Dendritic cell treated with granulocyte-macrophage colony-stimulating factor and Interleukin-4, amounts not matched to agents 40 ng/mL and 50 ng/mL, for 4 days (primary cell): Measurements from ENCODE around the gene ANKRD12.

Experiments used
- H3K27ac Mint-ChIP-seq: one replicate; pipeline ENCODE4 v1.8.0; 2022; ENCODE audit warnings: mild to moderate bottlenecking, mixed read lengths
- H3K27me3 Mint-ChIP-seq: one replicate; pipeline ENCODE4 v1.8.0; 2022; ENCODE audit warnings: mild to moderate bottlenecking, mixed read lengths
- H3K36me3 Mint-ChIP-seq: one replicate; pipeline ENCODE4 v1.8.0; 2022; ENCODE audit warnings: low read depth, mixed read lengths
- H3K4me1 Mint-ChIP-seq: one replicate; pipeline ENCODE4 v1.8.0; 2022; ENCODE audit warnings: low read depth, mixed read lengths
- H3K4me3 Mint-ChIP-seq: one replicate; pipeline ENCODE4 v1.8.0; 2022; ENCODE audit warnings: mild to moderate bottlenecking, moderate library complexity, mixed read lengths
- H3K9me3 Mint-ChIP-seq: one replicate; pipeline ENCODE4 v1.8.0; 2022; ENCODE audit warnings: mixed read lengths
- intact Hi-C: fragments of 100-400 bp; cut with micrococcal nuclease; formaldehyde crosslinking; loops from one replicate; pipeline ENCODE4 v1.15.0; 2022

The ANKRD12 gene

DNA sequence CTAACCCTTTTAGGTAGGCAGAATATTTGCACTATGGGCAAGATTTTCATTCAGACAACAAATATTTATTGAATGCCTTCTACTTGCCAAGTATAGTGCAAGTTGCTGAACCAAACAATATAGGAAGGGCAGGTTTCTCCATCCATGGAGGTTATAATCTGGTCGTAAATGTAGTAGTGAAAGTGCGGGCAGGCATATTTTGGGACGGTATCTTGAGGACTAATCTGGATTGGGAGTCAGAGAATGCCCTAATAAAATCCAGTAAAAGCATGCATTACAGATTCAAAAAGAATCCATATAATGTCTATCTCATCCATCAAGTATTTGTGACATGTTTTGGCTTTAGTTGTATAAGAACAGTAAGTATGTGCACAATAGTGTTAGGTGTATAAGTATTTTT lies 35.8 kb upstream of the ANKRD12 start:
- Mint-ChIP-seq H3K4me1 (peaks cover 29% of the 10 kb centered on the region), H3K27me3 (no peaks in the 10 kb centered on the region)
- intact Hi-C loops = loop anchor here (2.0 kb wide), 1 partner anchor 16 kb away; no protein-coding TSS in a partner anchor

DNA sequence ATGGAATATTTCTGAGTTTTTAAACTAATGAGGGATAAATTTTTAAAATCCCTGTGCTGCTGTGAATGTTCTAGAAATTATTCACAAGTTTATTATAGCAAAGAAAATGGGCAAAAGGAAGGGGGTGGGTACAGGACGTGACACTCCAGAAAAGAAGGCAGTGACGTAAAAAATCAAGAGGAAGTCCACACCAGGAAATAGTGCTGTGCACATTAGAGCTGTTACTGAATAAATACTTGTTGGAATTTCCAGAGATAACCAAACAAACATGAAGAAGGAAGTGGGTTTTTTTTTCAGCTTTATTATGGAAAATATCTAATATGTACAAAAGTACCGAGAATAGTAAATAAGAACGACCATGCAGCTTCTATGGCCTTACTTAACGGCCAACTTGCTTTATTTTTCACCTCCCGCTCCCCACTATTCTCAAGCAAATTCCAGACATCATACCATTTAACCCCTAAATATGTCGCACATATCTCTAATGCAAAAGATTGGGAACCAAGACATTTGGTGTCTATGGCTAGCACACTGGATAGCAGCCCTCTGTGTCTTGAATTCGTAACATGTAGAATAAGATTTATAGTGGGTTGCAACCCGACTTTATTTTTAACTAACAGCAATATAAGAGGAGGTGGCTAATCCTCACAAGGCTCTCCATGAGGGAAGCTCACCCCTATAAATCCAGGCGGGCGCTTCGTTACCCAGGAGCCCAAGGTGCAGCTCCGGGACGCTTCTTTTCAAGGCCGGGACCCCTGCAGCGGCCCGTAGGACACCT lies 34.7 kb upstream of the ANKRD12 start:
- intact Hi-C loops = loop anchor here (1.0 to 2.0 kb wide), 4 partner anchors 17 to 34 kb away; partner anchors contain the start of gene ANKRD12
- peak overlapping the region; percentile 94 for H3K27ac Mint-ChIP-seq
- H3K9me3 Mint-ChIP-seq = no peaks in the 10 kb centered on the region
- peaks cover 35% of the 10 kb centered on the region for H3K4me1 Mint-ChIP-seq
- H3K27me3 Mint-ChIP-seq = no peaks in the 10 kb centered on the region
- H3K4me3 Mint-ChIP-seq = peak overlapping the region; percentile 84
- H3K36me3 Mint-ChIP-seq = peaks cover 52% of the 10 kb centered on the region

More for the DNA sequence above, 35.8 kb upstream of the ANKRD12 start:
- peaks cover 41% of the 10 kb centered on the region for H3K36me3 Mint-ChIP-seq
- no peak overlapping the region for H3K4me3 Mint-ChIP-seq
- H3K27ac Mint-ChIP-seq = peak overlapping the region; percentile 94
- no peaks in the 10 kb centered on the region for H3K9me3 Mint-ChIP-seq

DNA sequence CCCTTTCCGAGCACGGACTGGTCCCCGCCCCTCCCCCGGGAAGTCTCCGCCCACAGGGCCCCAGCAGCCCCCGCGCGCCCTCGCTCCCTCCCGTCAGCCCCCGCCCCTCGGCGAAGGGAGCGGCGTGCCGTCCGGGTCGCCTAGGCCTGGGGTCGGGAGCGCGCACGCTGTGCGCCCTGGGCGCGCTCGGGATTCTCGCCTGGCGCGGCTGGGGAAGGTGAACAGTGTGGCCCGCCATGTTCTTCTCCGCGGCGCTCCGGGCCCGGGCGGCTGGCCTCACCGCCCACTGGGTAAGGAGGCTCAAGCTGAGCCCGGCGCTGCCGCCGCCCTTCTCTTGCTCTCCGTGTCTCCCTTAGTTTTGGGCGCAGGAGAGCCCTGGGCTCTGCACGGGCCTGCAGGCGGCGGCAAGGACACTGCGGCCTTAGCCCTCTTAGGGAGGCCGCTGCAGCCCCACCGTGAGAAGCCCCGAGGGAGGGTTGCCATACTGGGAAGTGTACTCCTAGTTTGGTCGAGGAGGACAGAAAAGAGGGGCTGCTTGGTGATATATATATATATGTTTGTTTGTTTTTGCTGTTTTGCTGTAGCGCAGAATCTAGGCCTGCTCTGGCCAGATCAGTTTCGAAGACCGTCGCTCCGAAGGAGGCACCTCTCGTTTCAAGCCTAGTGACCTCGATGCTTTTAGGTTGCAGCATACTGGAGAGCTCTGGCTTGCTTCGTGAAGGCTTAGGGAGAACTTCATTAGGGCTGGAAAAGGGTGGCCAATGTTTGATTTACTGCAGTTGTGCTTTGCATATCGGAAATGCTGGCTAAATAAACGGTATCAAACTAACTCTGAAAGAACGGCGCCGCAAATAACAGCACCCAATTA lies 33.8 kb upstream of the ANKRD12 start, which contains the start of gene NDUFV2:
Gene NDUFV2, plus strand, starts transcription at position 192 of the 868 bp plus-strand sequence. Its CDS starts 45 bp downstream, at position 237.
- Mint-ChIP-seq H3K36me3 (peaks cover 60% of the 10 kb centered on the region), H3K27me3 (no peaks in the 10 kb centered on the region)

GRCh38 chr18:9103376-9103873 lies 33.2 kb upstream of the ANKRD12 start:
- H3K4me3 Mint-ChIP-seq = peak overlapping the region; percentile 84
- peaks cover 39% of the 10 kb centered on the region for H3K4me1 Mint-ChIP-seq
- H3K36me3 Mint-ChIP-seq = peaks cover 62% of the 10 kb centered on the region
- H3K27ac Mint-ChIP-seq = peak overlapping the region; percentile 94
- intact Hi-C loops = loop anchor here (2.0 kb wide), 2 partner anchors 17 to 31 kb away; no protein-coding TSS in a partner anchor
- no peaks in the 10 kb centered on the region for H3K9me3 Mint-ChIP-seq
- no peaks in the 10 kb centered on the region for H3K27me3 Mint-ChIP-seq

More for the DNA sequence above, 33.8 kb upstream of the ANKRD12 start, which contains the start of gene NDUFV2:
- Mint-ChIP-seq H3K4me1 (peaks cover 37% of the 10 kb centered on the region), H3K4me3 (peak within 1 kb of the TSS; percentile 84), H3K9me3 (no peaks in the 10 kb centered on the region), H3K27ac (peak within 1 kb of the TSS; percentile 94)
- intact Hi-C loops = loop anchor here (1.0 to 2.0 kb wide), 3 partner anchors 18 to 34 kb away; partner anchors contain the start of gene ANKRD12

- Mint-ChIP-seq H3K4me1 (peaks cover 45% of the 10 kb centered on the region), H3K4me3 (peak overlapping the region; percentile 84), H3K27ac (peak overlapping the region; percentile 94), H3K9me3 (no peaks in the 10 kb centered on the region), H3K27me3 (no peaks in the 10 kb centered on the region), H3K36me3 (peaks cover 66% of the 10 kb centered on the region)
- intact Hi-C loops = no loop called here
These were observed 32.2 kb upstream of the ANKRD12 start for GRCh38 chr18:9104244-9104901.

GRCh38 chr18:9105420-9105819 lies 31.2 kb upstream of the ANKRD12 start:
- Mint-ChIP-seq H3K4me3 (peak overlapping the region; percentile 84), H3K4me1 (peaks cover 54% of the 10 kb centered on the region), H3K27ac (peak overlapping the region; percentile 94), H3K27me3 (no peaks in the 10 kb centered on the region), H3K36me3 (peaks cover 76% of the 10 kb centered on the region), H3K9me3 (no peaks in the 10 kb centered on the region)
- intact Hi-C loops = no loop called here

DNA sequence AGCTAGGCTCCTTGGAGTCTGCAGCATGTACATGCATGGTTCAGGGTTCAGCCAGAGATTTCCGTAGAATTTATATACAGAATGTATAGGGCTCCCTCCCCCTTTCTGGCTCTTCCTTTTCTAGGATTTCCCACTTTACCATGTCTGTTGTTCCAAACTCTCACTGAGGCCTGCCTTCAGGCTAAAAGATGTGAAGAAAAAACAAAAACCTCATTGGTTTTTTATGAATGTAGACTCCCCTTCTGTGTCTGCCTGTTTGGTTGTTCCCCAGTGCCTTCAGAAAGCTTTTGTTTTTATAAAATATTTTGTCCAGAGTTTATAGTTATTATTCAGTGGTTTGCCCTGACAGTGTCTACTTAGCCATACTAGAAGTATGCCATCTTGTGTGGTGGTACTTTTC lies 30.5 kb upstream of the ANKRD12 start:
- H3K36me3 Mint-ChIP-seq = peaks cover 83% of the 10 kb centered on the region
- H3K27ac Mint-ChIP-seq = peak overlapping the region; percentile 94
- intact Hi-C loops = no loop called here
- H3K9me3 Mint-ChIP-seq = no peaks in the 10 kb centered on the region
- peak overlapping the region; percentile 84 for H3K4me3 Mint-ChIP-seq
- no peaks in the 10 kb centered on the region for H3K27me3 Mint-ChIP-seq
- peaks cover 59% of the 10 kb centered on the region for H3K4me1 Mint-ChIP-seq

DNA sequence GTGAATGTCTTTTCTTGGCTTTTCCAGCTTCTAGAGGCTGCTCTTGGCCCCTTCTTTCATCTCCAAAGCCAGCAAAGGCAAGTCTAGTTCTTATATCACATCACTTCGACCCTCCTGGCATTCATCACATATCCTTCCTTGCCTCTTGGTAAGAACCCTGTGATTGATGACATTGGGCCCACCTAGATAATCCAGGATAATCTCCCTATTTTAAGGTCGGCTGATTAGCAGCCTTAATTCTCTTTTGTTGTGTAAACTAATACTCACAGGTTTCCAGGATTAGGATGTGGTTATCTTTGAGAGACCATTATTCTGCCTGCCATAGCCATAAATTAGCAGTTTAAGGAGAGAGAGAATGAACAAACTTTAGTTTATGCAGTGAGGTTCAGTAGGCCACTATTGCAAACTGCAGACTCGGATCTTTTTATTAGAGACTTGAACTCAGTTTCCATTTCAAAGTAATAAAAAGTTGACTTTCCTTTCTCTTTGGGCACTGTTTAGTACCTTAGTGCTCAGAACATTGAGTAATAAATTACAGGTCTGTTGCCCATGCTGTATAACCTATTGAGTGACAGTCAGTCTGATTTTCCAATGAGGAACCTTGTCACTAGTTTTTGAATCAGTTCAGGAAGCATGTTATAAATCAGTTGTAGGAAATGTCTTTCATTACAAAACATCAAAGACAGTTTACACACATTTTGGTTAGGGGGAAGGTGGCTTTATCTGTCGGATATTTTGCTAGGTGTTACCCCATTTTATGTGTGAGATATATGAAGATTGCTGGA lies 29.6 kb upstream of the ANKRD12 start:
- peaks cover 84% of the 10 kb centered on the region for H3K36me3 Mint-ChIP-seq
- H3K4me3 Mint-ChIP-seq = peak overlapping the region; percentile 84
- peaks cover 60% of the 10 kb centered on the region for H3K4me1 Mint-ChIP-seq
- intact Hi-C loops = no loop called here
- H3K27ac Mint-ChIP-seq = peak overlapping the region; percentile 94
- H3K9me3 Mint-ChIP-seq = no peaks in the 10 kb centered on the region
- no peaks in the 10 kb centered on the region for H3K27me3 Mint-ChIP-seq

DNA sequence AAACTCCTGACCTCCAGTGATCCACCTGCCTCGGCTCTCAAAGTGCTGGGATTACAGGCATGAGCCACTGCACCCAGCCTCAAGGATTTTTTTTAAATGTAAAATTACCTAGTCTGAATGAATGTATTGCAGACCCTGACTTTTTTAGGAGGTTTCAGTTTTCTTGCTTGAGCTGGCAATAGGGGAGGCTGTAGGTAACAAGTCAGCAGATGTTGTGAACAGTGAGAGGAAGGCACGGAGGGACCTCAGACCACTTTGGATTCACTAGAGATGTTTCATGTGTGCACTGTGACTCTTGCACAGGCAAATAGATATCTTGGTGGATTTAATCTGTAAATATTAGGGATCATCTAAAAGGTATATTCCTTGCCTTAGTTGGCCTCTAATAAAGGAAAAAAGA lies 27.7 kb upstream of the ANKRD12 start:
- H3K4me3 Mint-ChIP-seq = peak overlapping the region; percentile 43
- no peaks in the 10 kb centered on the region for H3K27me3 Mint-ChIP-seq
- intact Hi-C loops = no loop called here
- peak overlapping the region; percentile 73 for H3K27ac Mint-ChIP-seq
- H3K9me3 Mint-ChIP-seq = no peaks in the 10 kb centered on the region
- peaks cover 84% of the 10 kb centered on the region for H3K36me3 Mint-ChIP-seq
- peaks cover 74% of the 10 kb centered on the region for H3K4me1 Mint-ChIP-seq

DNA sequence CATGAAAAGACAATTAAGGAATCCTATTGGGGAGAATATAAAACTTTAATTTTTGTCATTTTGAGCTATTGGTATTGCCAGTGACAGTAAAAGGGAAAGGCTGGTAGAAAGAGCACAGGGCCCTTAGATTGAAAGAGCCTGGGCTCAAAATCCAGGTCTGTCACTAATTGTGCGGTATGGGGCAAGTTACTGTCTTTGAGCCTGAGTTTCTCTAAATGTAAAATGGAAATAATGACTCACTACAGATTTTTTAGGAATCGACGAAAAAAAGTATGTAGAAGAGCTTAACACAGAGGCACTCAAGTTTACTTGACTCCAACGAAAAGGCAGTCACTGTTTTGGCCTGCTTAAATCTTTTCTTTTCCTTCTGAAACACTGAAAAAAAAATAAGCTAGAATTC lies 27.1 kb upstream of the ANKRD12 start:
- Mint-ChIP-seq H3K9me3 (no peaks in the 10 kb centered on the region), H3K27me3 (no peaks in the 10 kb centered on the region), H3K4me1 (peaks cover 70% of the 10 kb centered on the region), H3K4me3 (peak overlapping the region; percentile 43), H3K36me3 (peaks cover 79% of the 10 kb centered on the region), H3K27ac (peak overlapping the region; percentile 73)
- intact Hi-C loops = no loop called here

GRCh38 chr18:9113468-9114149 lies 23.0 kb upstream of the ANKRD12 start:
- H3K27ac Mint-ChIP-seq = peak overlapping the region; percentile 86
- peaks cover 78% of the 10 kb centered on the region for H3K36me3 Mint-ChIP-seq
- intact Hi-C loops = no loop called here
- peak overlapping the region; percentile 76 for H3K4me3 Mint-ChIP-seq
- H3K27me3 Mint-ChIP-seq = no peaks in the 10 kb centered on the region
- peaks cover 75% of the 10 kb centered on the region for H3K4me1 Mint-ChIP-seq
- H3K9me3 Mint-ChIP-seq = no peaks in the 10 kb centered on the region

DNA sequence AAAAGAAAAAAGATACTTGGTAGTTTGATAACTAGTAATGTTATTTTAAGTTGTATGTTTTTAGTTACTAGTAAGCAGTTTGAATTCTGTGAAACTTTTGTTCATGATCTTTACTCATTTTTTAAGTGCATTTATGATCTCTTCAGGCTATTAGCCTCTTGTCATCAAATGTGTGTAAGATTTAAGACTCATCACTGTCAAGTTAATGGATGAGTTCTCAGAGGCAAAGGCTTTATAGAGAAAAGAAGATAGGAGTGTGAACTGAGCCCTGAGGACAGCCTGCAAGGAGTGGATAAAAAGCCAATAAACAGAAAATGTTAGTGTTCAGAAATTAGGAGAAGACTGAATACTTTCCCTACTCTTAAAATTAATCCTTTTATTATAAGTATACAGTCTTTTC lies 20.6 kb upstream of the ANKRD12 start:
- H3K4me3 Mint-ChIP-seq = no peak overlapping the region
- H3K36me3 Mint-ChIP-seq = peaks cover 78% of the 10 kb centered on the region
- peak overlapping the region; percentile 85 for H3K27ac Mint-ChIP-seq
- H3K4me1 Mint-ChIP-seq = peaks cover 62% of the 10 kb centered on the region
- intact Hi-C loops = no loop called here
- no peaks in the 10 kb centered on the region for H3K9me3 Mint-ChIP-seq
- no peaks in the 10 kb centered on the region for H3K27me3 Mint-ChIP-seq
